ENCODE results near the gene SLC3A2. TPM values are rescaled to one million over a fixed set of nuclear protein-coding genes. Genes with fewer than 3 reads are reported as not detected.

SLC3A2 gene
- total RNA-seq, 2 donors from 2014 or later = 730 to 898 TPM

DNA sequence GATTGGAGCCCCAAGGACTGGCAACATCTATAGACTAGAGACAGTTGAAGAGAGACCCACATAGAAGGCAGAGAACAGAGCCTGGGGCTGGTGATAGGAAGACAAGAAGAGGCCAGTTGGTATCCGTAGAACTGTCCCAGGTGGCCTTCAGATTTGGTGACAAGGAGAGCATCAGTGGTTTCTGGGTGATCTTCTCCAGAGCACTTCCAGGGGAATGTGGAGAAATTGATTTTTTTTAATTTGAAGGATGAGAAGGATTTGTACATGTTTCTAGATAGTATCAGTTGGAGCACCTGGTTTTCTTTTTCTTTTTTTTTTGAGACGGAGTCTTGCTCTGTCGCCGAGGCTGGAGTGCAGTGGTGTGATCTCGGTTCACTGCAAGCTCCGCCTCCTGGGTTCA is 14.8 kb downstream of the SLC3A2 start:
- Mint-ChIP-seq H3K27me3 (ENCODE audit: low read depth) (peaks cover 27% of the 10 kb centered on the region), H3K4me3 (no peak overlapping the region), H3K4me1 (ENCODE audit: low read depth) (peaks cover 25% of the 10 kb centered on the region), H3K36me3 (ENCODE audit: insufficient read depth in 2 of 2) (no peaks in the 10 kb centered on the region), H3K27ac (no peak overlapping the region), H3K9me3 (no peaks in the 10 kb centered on the region)
- DNase-seq (no peak), ATAC-seq (replicated peaks in 1 of 2) (no peak)

DNA sequence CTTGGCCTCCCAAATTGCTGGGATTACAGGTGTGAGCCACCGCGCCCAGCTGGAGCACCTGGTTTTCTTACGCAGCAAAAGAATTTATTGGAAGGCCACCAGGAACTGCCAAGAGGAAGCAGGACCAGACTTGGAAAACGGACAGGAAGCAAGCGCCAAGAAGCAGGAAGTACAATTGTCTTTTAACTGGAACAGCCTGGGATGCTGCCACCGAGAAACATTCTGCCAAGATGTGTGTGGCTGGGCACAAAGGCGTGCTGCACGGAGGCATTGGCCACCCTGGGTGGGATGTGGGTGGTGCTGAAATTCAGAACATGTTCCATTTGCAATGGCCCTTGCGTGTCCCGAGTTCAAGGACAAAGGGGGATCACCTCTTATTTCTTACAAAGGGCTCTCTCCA is 15.4 kb downstream of the SLC3A2 start:
- Mint-ChIP-seq H3K9me3 (no peaks in the 10 kb centered on the region), H3K27ac (no peak overlapping the region), H3K27me3 (ENCODE audit: low read depth) (peaks cover 28% of the 10 kb centered on the region), H3K4me1 (ENCODE audit: low read depth) (peaks cover 22% of the 10 kb centered on the region), H3K36me3 (ENCODE audit: insufficient read depth in 2 of 2) (no peaks in the 10 kb centered on the region), H3K4me3 (no peak overlapping the region)
- ATAC-seq (replicated peaks in 1 of 2) (no peak), DNase-seq (no peak)

DNA sequence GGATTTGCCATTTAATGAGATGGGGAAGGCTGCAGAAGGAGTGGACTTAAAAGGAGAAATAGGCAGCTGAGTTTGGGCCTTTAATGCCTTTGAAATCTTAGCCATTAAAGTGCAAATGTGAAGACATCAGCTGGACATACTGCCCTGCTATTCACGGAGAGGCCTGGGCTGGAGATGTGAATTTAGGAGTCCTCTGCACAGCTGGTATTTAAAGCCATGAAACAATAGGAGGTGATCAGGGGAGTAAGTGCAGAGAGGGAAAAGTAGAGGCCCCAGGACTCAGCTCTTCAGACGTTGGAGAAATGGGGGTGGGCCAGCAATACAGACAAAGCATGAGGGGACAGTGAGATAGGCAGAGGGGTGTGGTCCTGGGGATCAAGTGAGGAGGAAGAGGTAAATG is 16.6 kb downstream of the SLC3A2 start:
- no peak overlapping the region for H3K27ac Mint-ChIP-seq
- peaks cover 37% of the 10 kb centered on the region for H3K27me3 Mint-ChIP-seq (ENCODE audit: low read depth)
- peaks cover 19% of the 10 kb centered on the region for H3K4me1 Mint-ChIP-seq (ENCODE audit: low read depth)
- no peaks in the 10 kb centered on the region for H3K9me3 Mint-ChIP-seq
- H3K4me3 Mint-ChIP-seq = no peak overlapping the region
- no peak for DNase-seq
- ATAC-seq (replicated peaks in 1 of 2) = no peak
- H3K36me3 Mint-ChIP-seq (ENCODE audit: insufficient read depth in 2 of 2) = no peaks in the 10 kb centered on the region

DNA sequence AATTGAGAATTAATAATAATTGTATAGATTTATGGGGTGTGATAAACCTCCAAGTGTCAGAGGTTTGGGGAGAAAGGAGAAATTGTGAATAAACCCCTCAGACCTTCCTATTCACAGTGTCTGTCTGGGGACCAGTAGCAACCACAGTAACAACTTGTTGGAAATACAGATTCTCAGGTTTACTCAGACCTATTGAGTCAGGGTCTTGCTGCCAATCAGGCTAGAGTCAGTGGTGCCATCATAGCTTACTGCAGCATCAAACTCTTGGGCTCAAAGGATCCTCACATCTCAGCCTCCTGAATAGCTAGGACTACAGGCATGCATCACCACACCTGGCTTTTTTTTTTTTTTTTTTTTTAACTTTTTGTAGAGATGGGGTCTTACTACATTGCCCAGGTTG is 17.3 kb downstream of the SLC3A2 start:
- H3K4me1 Mint-ChIP-seq (ENCODE audit: low read depth) = peaks cover 22% of the 10 kb centered on the region
- no peak overlapping the region for H3K4me3 Mint-ChIP-seq
- H3K27me3 Mint-ChIP-seq (ENCODE audit: low read depth) = peaks cover 38% of the 10 kb centered on the region
- no peaks in the 10 kb centered on the region for H3K9me3 Mint-ChIP-seq
- no peaks in the 10 kb centered on the region for H3K36me3 Mint-ChIP-seq (ENCODE audit: insufficient read depth in 2 of 2)
- DNase-seq = peak in 1 of 2 donors; percentile 33
- ATAC-seq (replicated peaks in 1 of 2) = peak; percentile 69 to 87
- H3K27ac Mint-ChIP-seq = no peak overlapping the region

DNA sequence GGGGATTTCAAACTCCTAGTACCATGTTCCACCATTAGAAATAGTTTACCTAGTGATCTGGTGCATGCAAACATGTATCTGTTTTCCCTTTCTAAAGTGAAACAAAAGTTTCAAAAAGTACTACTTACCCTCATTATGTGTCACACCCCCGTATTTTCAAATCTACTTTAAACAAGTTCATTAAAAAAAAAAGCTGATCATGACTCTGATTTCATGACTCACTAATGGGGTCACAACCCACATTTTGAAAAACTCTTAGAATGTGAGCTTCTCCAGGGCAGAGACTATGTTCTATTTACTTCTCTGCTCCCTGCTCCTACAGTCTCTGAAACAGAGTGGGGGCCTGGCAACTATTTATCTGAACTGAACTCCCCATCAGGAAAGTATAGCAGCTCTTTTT is 22.2 kb downstream of the SLC3A2 start:
- no peak for DNase-seq
- Mint-ChIP-seq H3K4me1 (ENCODE audit: low read depth) (peaks cover 27% of the 10 kb centered on the region), H3K27me3 (ENCODE audit: low read depth) (peaks cover 25% of the 10 kb centered on the region), H3K4me3 (peak overlapping the region in 1 of 2 donors; percentile 26), H3K27ac (no peak overlapping the region), H3K9me3 (no peaks in the 10 kb centered on the region), H3K36me3 (ENCODE audit: insufficient read depth in 2 of 2) (no peaks in the 10 kb centered on the region)
- peak; percentile 14 to 27 for ATAC-seq (replicated peaks in 1 of 2)

DNA sequence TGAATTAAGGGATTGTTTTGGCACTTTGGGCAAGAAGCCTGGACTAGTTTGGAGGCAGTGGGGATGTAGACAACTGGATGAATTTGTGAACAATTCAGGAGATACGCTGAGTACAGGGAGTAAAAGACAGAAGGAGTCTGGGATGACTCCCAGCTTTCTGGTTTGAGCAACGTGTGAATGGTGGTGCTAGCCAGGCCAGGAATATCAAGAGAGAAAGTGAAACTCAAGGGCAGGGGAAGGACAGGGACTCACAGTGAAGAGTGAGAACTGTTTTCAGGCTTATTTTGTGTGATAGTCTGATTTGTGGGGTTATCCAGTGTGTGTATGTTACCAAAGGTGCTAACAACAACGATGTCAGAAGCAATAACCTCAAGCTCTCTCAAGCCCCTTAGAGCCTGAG is 24.6 kb downstream of the SLC3A2 start:
- no peaks in the 10 kb centered on the region for H3K9me3 Mint-ChIP-seq
- ATAC-seq (replicated peaks in 1 of 2) = no peak

DNA sequence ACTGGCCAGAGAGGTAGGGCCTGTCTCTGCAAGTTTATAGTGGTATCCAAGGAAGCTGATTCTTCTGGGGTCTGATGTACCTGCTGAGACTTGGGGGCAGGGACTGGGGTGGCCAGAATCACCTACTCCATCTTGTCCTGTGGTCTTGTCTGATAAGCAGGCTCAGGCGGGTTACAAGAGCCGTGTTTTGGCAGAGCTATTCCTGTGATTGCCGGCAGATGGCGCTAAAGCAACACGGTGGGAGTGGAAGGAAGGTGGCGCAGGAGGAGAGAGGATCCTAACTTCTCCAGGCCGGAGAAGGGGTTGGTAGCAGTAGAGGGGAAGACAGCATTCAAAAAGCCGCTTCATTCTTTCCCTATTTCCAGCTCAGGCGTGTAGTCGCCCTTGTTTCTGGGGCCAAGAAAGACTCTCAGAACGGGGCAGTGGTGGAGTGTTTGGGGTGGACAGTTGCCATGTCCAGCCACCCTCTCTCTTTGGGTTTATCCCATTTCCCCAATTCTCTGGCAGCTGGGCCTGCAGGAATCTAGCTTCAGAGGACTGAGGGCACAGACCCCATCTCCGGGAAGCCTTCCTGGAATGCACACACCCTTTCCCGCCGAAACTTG is 25.3 kb downstream of the SLC3A2 start:
- H3K4me3 Mint-ChIP-seq = no peak overlapping the region
- H3K36me3 Mint-ChIP-seq (ENCODE audit: insufficient read depth in 2 of 2) = no peaks in the 10 kb centered on the region
- H3K27me3 Mint-ChIP-seq (ENCODE audit: low read depth) = peaks cover 20% of the 10 kb centered on the region
- H3K27ac Mint-ChIP-seq = no peak overlapping the region
- H3K9me3 Mint-ChIP-seq = no peaks in the 10 kb centered on the region
- DNase-seq = peak; percentile 74 to 81
- peak; percentile 71 for ATAC-seq (replicated peaks in 1 of 2)
- peaks cover 27% of the 10 kb centered on the region for H3K4me1 Mint-ChIP-seq (ENCODE audit: low read depth)

More for the DNA sequence above, 24.6 kb downstream of the SLC3A2 start:
- DNase-seq = no peak
- peaks cover 27% of the 10 kb centered on the region for H3K4me1 Mint-ChIP-seq (ENCODE audit: low read depth)
- H3K36me3 Mint-ChIP-seq (ENCODE audit: insufficient read depth in 2 of 2) = no peaks in the 10 kb centered on the region
- peaks cover 23% of the 10 kb centered on the region for H3K27me3 Mint-ChIP-seq (ENCODE audit: low read depth)
- no peak overlapping the region for H3K27ac Mint-ChIP-seq
- no peak overlapping the region for H3K4me3 Mint-ChIP-seq

DNA sequence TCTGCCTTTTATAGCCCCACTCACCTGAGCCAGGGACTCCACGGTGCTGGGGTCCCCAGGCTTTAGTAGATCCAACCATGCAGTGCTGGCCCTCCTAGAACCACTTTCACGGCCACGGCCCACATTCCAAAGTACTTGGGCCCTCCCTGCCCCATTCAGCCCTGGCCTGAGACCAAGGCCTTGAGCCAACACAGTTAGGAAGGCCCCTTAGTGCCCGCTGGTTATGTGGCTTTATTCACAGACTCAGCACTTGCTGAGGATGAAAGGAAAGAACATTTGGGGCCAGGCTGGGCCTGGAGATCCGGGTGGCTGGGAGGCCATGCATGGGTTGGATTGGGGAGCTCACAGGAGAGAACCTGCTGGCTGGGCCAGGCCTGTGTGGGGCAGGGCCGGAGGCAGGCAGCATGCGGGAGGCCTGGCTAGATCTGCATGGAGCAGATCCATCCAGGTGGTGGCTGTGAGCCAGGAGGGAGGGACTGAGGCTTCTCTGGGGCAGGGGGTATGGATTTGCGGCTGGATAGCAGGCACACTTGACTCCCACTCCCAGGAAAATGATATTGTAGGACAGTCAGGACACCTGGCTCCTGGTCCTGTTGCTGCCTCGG is 27.9 kb downstream of the SLC3A2 start:
- DNase-seq (no peak), ATAC-seq (replicated peaks in 1 of 2) (no peak)
- Mint-ChIP-seq H3K27me3 (ENCODE audit: low read depth) (peaks cover 9% of the 10 kb centered on the region), H3K4me1 (ENCODE audit: low read depth) (peaks cover 11% of the 10 kb centered on the region), H3K9me3 (no peaks in the 10 kb centered on the region), H3K36me3 (ENCODE audit: insufficient read depth in 2 of 2) (no peaks in the 10 kb centered on the region), H3K27ac (no peak overlapping the region), H3K4me3 (no peak overlapping the region)

DNA sequence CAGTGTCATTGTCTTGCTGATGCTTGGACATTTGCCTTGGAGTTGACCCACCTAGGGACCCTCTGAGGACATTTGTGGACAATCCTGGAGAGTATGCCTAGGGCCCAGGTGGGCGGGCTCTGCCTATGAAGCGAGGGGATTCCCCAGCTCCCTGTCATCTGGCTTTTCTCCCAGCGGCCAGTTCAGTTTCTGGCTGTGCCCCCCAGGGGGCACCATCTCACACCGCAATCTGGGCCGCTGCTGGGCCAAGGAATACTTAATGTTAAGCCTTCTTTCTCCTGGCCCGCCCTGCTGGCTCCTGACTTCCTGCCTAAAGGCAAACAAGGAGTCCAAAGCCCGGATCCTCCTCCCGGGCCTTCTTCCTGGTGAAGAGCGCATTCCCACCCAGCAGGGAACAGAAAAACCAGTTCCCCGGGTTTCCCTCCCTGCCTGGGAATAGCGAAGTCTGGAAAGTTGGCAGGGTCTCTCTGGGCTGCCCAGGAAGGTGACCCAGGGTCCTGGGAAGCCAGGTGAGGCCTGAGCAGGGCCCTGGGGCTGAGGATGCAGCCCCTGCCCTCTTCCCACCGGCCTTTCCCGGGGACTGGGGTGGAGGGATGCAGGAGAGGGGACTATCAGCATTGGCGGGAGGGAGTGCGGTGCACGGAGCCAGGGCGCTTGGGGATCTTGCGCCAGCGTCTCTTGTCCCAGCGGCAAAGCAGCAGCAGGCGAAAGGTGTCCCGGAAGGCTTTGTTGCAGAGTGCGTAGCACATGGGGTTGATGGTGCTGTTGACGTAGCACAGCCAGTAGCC is 28.6 kb downstream of the SLC3A2 start:
- Mint-ChIP-seq H3K27me3 (ENCODE audit: low read depth) (peaks cover 9% of the 10 kb centered on the region), H3K4me1 (ENCODE audit: low read depth) (peaks cover 10% of the 10 kb centered on the region), H3K9me3 (no peaks in the 10 kb centered on the region), H3K4me3 (no peak overlapping the region), H3K27ac (no peak overlapping the region), H3K36me3 (ENCODE audit: insufficient read depth in 2 of 2) (no peaks in the 10 kb centered on the region)
- ATAC-seq (replicated peaks in 1 of 2) (no peak), DNase-seq (peak in 1 of 2 donors; percentile 24)

DNA sequence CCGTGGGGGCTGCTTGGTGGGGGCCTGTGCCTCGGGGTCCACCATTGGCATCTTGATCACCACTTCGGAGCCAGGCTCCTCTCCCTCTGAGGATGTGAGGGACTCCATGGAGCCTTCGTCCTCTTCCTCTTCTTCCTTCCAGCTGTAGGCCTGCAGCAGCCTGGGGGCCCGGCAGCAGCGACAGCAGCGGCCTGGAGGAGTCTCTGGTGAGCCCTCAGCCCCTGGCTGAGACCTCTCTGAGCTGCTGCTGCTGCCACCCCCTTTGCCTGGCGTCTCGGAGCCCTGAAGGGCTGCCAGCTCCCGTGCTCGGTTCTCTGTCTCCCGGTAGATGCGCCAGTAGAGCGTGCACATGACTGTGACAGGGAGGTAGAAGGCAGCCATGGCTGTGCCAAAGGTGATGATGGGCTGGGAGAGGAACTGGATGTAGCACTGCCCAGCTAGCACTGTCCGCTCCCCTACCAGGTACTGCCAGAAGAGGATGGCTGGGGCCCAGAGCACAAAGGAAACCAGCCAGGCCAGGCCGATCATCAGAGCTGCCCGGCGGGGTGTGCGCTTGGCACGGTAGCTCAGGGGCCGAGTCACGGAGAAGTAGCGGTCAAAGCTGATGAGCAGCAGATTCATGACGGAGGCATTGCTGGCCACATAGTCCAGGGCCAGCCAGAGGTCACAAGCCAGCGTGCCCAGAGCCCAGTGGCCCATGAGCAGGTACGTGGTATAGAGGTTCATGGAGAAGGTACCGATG is 29.6 kb downstream of the SLC3A2 start:
- Mint-ChIP-seq H3K9me3 (no peaks in the 10 kb centered on the region), H3K27ac (no peak overlapping the region), H3K4me1 (ENCODE audit: low read depth) (peaks cover 7% of the 10 kb centered on the region), H3K36me3 (ENCODE audit: insufficient read depth in 2 of 2) (no peaks in the 10 kb centered on the region), H3K4me3 (no peak overlapping the region), H3K27me3 (ENCODE audit: low read depth) (peaks cover 9% of the 10 kb centered on the region)
- no peak for DNase-seq
- ATAC-seq (replicated peaks in 1 of 2) = no peak

DNA sequence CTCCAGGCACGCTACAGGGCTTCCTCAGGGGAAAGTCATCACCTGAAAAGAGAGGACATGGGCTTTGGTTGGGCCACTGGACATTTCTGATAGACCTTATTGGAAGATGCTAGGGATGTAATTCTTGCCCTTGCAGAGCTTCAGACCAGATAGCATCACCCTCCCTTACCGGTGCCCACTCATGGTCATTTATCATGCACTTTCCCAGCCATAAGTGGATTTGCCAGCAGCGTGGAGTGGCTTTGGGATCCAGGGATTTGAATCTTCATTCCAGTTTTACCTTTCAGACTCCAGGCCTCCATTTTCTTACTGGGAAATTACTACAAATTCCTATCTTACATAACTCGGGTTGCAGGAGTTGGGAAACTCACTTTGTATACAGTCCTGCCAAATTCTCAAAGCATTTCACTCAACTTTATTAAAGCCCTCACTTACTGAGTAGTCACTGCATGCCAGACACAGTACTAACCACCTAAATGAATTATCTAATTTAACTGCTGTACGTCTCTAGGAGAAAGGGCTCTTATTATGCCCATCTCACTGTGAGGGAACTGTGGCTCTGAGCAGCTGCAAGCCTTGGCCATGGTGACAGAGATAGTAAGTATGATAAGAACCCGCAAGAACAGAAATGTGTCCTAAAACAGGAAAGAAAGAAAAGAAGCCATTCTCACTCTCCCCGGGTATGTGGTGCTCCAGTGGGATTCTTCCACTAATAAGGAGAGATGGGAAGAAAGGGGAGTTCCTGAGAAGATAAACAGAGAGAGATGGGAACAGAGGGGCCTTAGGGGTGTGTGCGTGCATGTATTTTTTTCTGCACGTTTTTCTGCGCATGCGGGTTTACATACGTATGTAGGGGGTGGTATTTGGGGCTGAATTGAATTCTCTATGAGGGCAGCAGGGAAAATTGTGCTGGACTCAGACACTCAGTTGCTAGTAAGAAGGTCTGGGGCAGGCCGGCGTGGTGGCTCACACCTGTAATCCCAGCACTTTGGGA is 30.7 kb downstream of the SLC3A2 start:
- Mint-ChIP-seq H3K27ac (no peak overlapping the region), H3K27me3 (ENCODE audit: low read depth) (peaks cover 9% of the 10 kb centered on the region), H3K36me3 (ENCODE audit: insufficient read depth in 2 of 2) (no peaks in the 10 kb centered on the region), H3K4me3 (no peak overlapping the region), H3K4me1 (ENCODE audit: low read depth) (peaks cover 5% of the 10 kb centered on the region), H3K9me3 (no peaks in the 10 kb centered on the region)
- ATAC-seq (replicated peaks in 1 of 2) (no peak), DNase-seq (no peak)

DNA sequence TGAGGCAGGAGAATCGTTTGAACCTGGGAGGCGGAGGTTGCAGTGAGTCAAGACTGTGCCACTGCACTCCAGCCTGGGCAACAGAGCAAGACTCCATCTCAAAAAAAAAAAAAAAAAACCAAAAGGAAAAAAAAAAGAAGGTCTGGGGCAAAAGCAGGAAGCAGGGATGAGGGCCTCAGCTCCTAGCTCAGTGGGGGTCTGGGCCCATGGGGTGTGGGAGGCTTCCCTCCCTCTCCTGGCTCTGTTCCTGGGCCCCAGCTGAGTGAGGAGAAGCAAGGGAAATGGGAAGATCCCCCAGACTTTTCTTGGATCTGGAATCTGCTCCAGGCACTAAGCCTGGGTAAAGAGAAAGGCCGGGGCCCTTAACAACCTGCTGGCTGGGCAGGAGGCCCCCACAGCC is 31.6 kb downstream of the SLC3A2 start:
- ATAC-seq (replicated peaks in 1 of 2) (no peak), DNase-seq (no peak)
- Mint-ChIP-seq H3K27me3 (ENCODE audit: low read depth) (peaks cover 9% of the 10 kb centered on the region), H3K4me1 (ENCODE audit: low read depth) (peaks cover 5% of the 10 kb centered on the region), H3K36me3 (ENCODE audit: insufficient read depth in 2 of 2) (no peaks in the 10 kb centered on the region), H3K4me3 (no peak overlapping the region), H3K9me3 (no peaks in the 10 kb centered on the region), H3K27ac (no peak overlapping the region)

Data from activated T-cell treated with anti-CD3 and anti-CD28 coated beads, Interleukin-2, amount 50 U/mL, for 72 hours (primary cell).